ENCODE results near the gene NR1H2. TPM values are rescaled to one million over a fixed set of nuclear protein-coding genes. Genes with fewer than 3 reads are reported as not detected.

Gene NR1H2
- total RNA-seq, 1 donor from 2014 or later, result 29.1 TPM

DNA sequence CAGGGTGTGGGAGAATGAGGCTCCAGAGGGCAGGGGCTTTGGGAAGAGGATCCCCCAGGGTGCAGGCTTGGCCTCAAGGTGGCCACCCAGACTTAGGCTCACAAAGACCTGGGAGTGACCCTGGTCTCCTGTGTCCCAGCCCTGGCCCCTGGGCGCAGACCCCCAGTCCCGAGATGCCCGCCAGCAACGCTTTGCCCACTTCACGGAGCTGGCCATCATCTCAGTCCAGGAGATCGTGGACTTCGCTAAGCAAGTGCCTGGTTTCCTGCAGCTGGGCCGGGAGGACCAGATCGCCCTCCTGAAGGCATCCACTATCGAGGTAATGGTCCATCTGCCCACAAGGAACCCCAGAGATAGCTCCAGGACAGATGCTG is 2.6 kb downstream of the NR1H2 start:
- Mint-ChIP-seq H3K4me1 (ENCODE audit: low read depth) (peaks cover 7% of the 10 kb centered on the region), H3K27ac (no peak overlapping the region), H3K27me3 (no peaks in the 10 kb centered on the region), H3K36me3 (ENCODE audit: insufficient read depth) (peaks cover 21% of the 10 kb centered on the region), H3K9me3 (ENCODE audit: low read depth) (no peaks in the 10 kb centered on the region), H3K4me3 (ENCODE audit: low read depth) (no peak overlapping the region)
- DNase-seq (ENCODE audit: low spot score, unreplicated experiment), result no peak
- TF ChIP-seq, protein P1, sequence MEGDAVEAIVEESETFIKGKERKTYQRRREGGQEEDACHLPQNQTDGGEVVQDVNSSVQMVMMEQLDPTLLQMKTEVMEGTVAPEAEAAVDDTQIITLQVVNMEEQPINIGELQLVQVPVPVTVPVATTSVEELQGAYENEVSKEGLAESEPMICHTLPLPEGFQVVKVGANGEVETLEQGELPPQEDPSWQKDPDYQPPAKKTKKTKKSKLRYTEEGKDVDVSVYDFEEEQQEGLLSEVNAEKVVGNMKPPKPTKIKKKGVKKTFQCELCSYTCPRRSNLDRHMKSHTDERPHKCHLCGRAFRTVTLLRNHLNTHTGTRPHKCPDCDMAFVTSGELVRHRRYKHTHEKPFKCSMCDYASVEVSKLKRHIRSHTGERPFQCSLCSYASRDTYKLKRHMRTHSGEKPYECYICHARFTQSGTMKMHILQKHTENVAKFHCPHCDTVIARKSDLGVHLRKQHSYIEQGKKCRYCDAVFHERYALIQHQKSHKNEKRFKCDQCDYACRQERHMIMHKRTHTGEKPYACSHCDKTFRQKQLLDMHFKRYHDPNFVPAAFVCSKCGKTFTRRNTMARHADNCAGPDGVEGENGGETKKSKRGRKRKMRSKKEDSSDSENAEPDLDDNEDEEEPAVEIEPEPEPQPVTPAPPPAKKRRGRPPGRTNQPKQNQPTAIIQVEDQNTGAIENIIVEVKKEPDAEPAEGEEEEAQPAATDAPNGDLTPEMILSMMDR (IDR thresholded peaks at IDR 0.05; ENCODE audit: unreplicated experiment), result no peak

DNA sequence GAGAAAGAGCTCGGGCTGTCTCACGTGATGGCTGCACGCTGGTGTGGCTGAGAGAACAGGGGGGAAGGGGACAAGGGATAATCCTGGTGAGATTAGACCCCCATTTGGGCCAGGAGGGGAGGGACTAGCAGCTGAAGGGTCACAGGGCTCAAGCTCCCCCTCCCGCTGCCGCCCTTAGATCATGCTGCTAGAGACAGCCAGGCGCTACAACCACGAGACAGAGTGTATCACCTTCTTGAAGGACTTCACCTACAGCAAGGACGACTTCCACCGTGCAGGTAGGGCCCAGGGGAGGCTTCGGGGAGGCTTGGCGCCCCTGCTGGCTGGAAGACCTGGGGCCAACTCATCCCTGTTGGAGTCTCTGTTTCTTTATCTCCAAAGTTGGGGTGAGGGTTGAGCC is 3.3 kb downstream of the NR1H2 start:
- Mint-ChIP-seq H3K4me3 (ENCODE audit: low read depth) (no peak overlapping the region), H3K4me1 (ENCODE audit: low read depth) (peaks cover 12% of the 10 kb centered on the region), H3K36me3 (ENCODE audit: insufficient read depth) (peaks cover 21% of the 10 kb centered on the region), H3K27ac (no peak overlapping the region), H3K27me3 (no peaks in the 10 kb centered on the region), H3K9me3 (ENCODE audit: low read depth) (no peaks in the 10 kb centered on the region)
- TF ChIP-seq, protein P1 (IDR thresholded peaks at IDR 0.05; ENCODE audit: unreplicated experiment), result no peak
- DNase-seq (ENCODE audit: low spot score, unreplicated experiment), result no peak

DNA sequence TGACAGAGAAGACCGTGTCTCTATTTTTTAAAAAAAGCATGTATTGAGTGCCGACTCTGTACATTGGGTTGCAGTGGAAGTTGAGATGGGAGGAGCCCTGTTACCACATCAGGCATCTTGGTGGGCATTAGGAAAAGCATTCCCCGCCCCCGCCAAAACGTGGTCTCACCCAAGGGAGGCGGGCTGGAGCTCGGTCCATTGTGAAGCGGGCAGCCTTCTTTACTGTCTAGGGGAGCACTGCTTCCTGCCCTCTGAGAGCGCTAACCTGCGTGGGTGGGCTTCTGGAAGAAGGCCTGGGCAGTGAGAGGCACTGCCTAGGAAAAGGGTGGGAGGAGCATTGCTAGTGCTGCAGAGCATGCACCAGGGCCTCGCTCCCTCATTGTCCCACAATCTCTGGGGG is 3.9 kb downstream of the NR1H2 start:
- Mint-ChIP-seq H3K4me1 (ENCODE audit: low read depth) (peaks cover 18% of the 10 kb centered on the region), H3K36me3 (ENCODE audit: insufficient read depth) (peaks cover 21% of the 10 kb centered on the region), H3K4me3 (ENCODE audit: low read depth) (no peak overlapping the region), H3K27me3 (no peaks in the 10 kb centered on the region), H3K9me3 (ENCODE audit: low read depth) (no peaks in the 10 kb centered on the region), H3K27ac (no peak overlapping the region)
- TF ChIP-seq, protein P1 (IDR thresholded peaks at IDR 0.05; ENCODE audit: unreplicated experiment), result no peak
- no peak for DNase-seq (ENCODE audit: low spot score, unreplicated experiment)

DNA sequence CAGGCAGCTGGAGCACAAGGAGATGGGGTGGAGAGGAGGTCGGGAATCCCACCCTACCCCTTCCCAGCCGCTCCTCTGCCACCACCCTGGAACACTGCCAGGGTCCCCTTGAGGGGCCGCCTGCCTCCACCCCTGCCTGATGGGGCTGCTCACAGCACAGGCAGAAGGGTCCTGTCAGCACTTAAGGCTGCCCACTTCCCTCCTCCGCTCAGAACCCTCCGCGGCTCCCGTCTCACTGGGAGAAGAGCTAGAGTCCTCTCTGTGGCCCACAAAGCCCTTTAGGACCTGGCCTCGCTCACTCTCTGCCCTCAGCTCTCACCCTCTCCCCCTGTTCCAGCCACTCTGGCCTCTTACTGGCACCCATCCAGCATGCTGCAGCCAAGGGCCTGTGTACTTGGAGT is 4.5 kb downstream of the NR1H2 start:
- no peaks in the 10 kb centered on the region for H3K27me3 Mint-ChIP-seq
- H3K4me1 Mint-ChIP-seq (ENCODE audit: low read depth), result peaks cover 20% of the 10 kb centered on the region
- no peaks in the 10 kb centered on the region for H3K9me3 Mint-ChIP-seq (ENCODE audit: low read depth)
- no peak overlapping the region for H3K4me3 Mint-ChIP-seq (ENCODE audit: low read depth)
- no peak overlapping the region for H3K27ac Mint-ChIP-seq
- no peak for DNase-seq (ENCODE audit: low spot score, unreplicated experiment)
- H3K36me3 Mint-ChIP-seq (ENCODE audit: insufficient read depth), result peaks cover 21% of the 10 kb centered on the region
- TF ChIP-seq, protein P1 (IDR thresholded peaks at IDR 0.05; ENCODE audit: unreplicated experiment), result no peak

DNA sequence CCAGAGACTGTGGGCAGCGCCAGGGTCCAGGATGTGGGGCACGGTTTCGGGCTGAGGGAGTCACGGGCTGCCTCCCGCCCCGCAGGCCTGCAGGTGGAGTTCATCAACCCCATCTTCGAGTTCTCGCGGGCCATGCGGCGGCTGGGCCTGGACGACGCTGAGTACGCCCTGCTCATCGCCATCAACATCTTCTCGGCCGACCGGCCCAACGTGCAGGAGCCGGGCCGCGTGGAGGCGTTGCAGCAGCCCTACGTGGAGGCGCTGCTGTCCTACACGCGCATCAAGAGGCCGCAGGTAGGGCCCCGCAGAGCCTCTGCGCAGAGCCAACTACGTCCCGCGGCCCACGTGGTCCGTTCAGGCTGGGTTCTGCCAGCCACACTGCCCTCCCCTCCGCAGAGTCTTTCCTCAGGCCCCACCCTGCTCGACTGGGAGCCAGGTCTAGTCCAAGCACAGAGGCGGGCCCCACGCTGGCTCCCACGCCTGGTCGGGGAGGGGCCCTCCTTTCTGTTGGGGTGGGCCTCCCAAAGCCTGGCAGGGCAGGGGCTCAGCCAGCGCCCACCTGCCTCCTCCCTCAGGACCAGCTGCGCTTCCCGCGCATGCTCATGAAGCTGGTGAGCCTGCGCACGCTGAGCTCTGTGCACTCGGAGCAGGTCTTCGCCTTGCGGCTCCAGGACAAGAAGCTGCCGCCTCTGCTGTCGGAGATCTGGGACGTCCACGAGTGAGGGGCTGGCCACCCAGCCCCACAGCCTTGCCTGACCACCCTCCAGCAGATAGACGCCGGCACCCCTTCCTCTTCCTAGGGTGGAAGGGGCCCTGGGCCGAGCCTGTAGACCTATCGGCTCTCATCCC is 5.8 kb downstream of the NR1H2 start:
- H3K27me3 Mint-ChIP-seq, result no peaks in the 10 kb centered on the region
- no peak overlapping the region for H3K4me3 Mint-ChIP-seq (ENCODE audit: low read depth)
- no peaks in the 10 kb centered on the region for H3K9me3 Mint-ChIP-seq (ENCODE audit: low read depth)
- DNase-seq (ENCODE audit: low spot score, unreplicated experiment), result no peak
- peaks cover 19% of the 10 kb centered on the region for H3K4me1 Mint-ChIP-seq (ENCODE audit: low read depth)
- no peak overlapping the region for H3K27ac Mint-ChIP-seq
- TF ChIP-seq, protein P1 (IDR thresholded peaks at IDR 0.05; ENCODE audit: unreplicated experiment), result no peak
- H3K36me3 Mint-ChIP-seq (ENCODE audit: insufficient read depth), result peaks cover 19% of the 10 kb centered on the region
